IMR-90 (cell line): Measurements from ENCODE around the gene GRIFIN. TPM values are rescaled to one million over a fixed set of nuclear protein-coding genes. Genes with fewer than 3 reads are reported as not detected.

ENCODE experiments used
- ATAC-seq: fragments of 200-7000 bp; cut with Tn5 transposase; 2 replicates; pipeline ENCODE4 v1.9.1; 2020; ENCODE audit warnings: low read depth, mild to moderate bottlenecking, moderate library complexity
- BruUV-seq: library from RNA; stranded (reverse); fragments of 400-500 nt; replicated peaks from 2 replicates; lab custom pipeline; 2021; lab: Mats Ljungman, UMichigan
- CTCF ChIA-PET: fragments of 300-600 bp; formaldehyde crosslinking; extraction: SDS; loops from one replicate; lab custom pipeline; 2021; ENCODE audit warnings: antibody characterized with exemption; lab: Yijun Ruan, JAX
- POLR2A ChIA-PET: fragments of 300-600 bp; sonication (Branson Sonifier 250); formaldehyde crosslinking; loops from one replicate; lab custom pipeline; 2022; ENCODE audit warnings: antibody characterized with exemption; ENCODE audit not compliant: unreplicated experiment; lab: Charles Lee
- DNase-seq: peaks from one replicate; pipeline ENCODE4 v3.0.0; 2013
- H2AFZ ChIP-seq: replicated peaks from 2 replicates; pipeline ENCODE3; 2013; ENCODE audit warnings: low read length, mild to moderate bottlenecking; ENCODE audit not compliant: poor library complexity
- H2AK5ac ChIP-seq: 2 replicates; pipeline ENCODE4 v1.6.1; 2013; ENCODE audit warnings: low read depth, low read length, inconsistent platforms
- H2AK9ac ChIP-seq: replicated peaks from 2 replicates; pipeline ENCODE3; 2013; ENCODE audit warnings: mild to moderate bottlenecking, low read depth, low read length, moderate library complexity; ENCODE audit not compliant: poor library complexity
- H2BK120ac ChIP-seq: 2 replicates; pipeline ENCODE4 v1.6.1; 2013; ENCODE audit warnings: low read depth, low read length, inconsistent platforms
- H2BK15ac ChIP-seq: 3 replicates; pipeline ENCODE4 v1.6.1; 2013; ENCODE audit warnings: low read depth, low read length, inconsistent platforms
- H2BK20ac ChIP-seq: 2 replicates; pipeline ENCODE4 v1.6.1; 2013; ENCODE audit warnings: low read depth, mild to moderate bottlenecking, inconsistent platforms, low read length, moderate library complexity
- H2BK5ac ChIP-seq: 2 replicates; pipeline ENCODE4 v1.6.1; 2013; ENCODE audit warnings: mild to moderate bottlenecking, low read depth, low read length, inconsistent platforms; ENCODE audit not compliant: poor library complexity, severe bottlenecking
- H3K14ac ChIP-seq: replicated peaks from 2 replicates; pipeline ENCODE4 v1.6.1; 2013; ENCODE audit warnings: low read depth, low read length, inconsistent platforms
- H3K18ac ChIP-seq: 2 replicates; pipeline ENCODE4 v1.6.1; 2013; ENCODE audit warnings: low read depth, low read length, control low read depth
- H3K23ac ChIP-seq: 2 replicates; pipeline ENCODE4 v1.6.1; 2013; ENCODE audit warnings: low read depth, low read length, inconsistent platforms
- H3K27ac ChIP-seq: 2 replicates; pipeline ENCODE4 v1.5.1; 2013; ENCODE audit warnings: mild to moderate bottlenecking, control low read depth, low read length; ENCODE audit not compliant: insufficient read depth
- H3K27me3 ChIP-seq: 2 replicates; pipeline ENCODE4 v1.6.1; 2013; ENCODE audit warnings: low read length; ENCODE audit not compliant: control insufficient read depth, insufficient read depth
- H3K36me3 ChIP-seq: 2 replicates; pipeline ENCODE4 v1.6.1; 2013; ENCODE audit warnings: low read length, mixed read lengths; ENCODE audit not compliant: control insufficient read depth, insufficient read depth
- H3K4ac ChIP-seq: 2 replicates; pipeline ENCODE4 v1.6.1; 2013; ENCODE audit warnings: low read depth, low read length, inconsistent platforms
- H3K4me1 ChIP-seq: 2 replicates; pipeline ENCODE4 v1.6.1; 2013; ENCODE audit warnings: low read length, mixed read lengths; ENCODE audit not compliant: control insufficient read depth, insufficient read depth
- H3K4me2 ChIP-seq: 2 replicates; pipeline ENCODE4 v1.6.1; 2013; ENCODE audit warnings: low read depth, mild to moderate bottlenecking, control low read depth, low read length, moderate library complexity
- H3K4me3 ChIP-seq: 2 replicates; pipeline ENCODE4 v1.5.1; 2013; ENCODE audit warnings: low read depth, mild to moderate bottlenecking, control low read depth, low read length, moderate library complexity; ENCODE audit not compliant: insufficient read depth
- H3K56ac ChIP-seq: 2 replicates; pipeline ENCODE4 v1.6.1; 2013; ENCODE audit warnings: low read length, inconsistent platforms; ENCODE audit not compliant: insufficient read depth; ENCODE audit errors: extremely low read depth
- H3K79me1 ChIP-seq, 2 experiments: 2 replicates each; pipeline ENCODE4 v1.6.1; 2013; ENCODE audit warnings: low read length in 2 of 2, inconsistent platforms in 1 of 2, low read depth in 1 of 2
- H3K9ac ChIP-seq: 2 replicates; pipeline ENCODE4 v1.6.1; 2013; ENCODE audit warnings: low read depth, low read length, control low read depth
- H3K9me1 ChIP-seq: 2 replicates; pipeline ENCODE4 v1.6.1; 2013; ENCODE audit warnings: low read length, inconsistent platforms; ENCODE audit not compliant: insufficient read depth
- H3K9me3 ChIP-seq: 2 replicates; pipeline ENCODE4 v1.6.1; 2013; ENCODE audit warnings: low read length; ENCODE audit not compliant: control insufficient read depth, insufficient read depth
- H4K20me1 ChIP-seq: 2 replicates; pipeline ENCODE4 v1.6.1; 2013; ENCODE audit warnings: low read length, inconsistent platforms; ENCODE audit not compliant: insufficient read depth
- H4K5ac ChIP-seq: 2 replicates; pipeline ENCODE4 v1.6.1; 2013; ENCODE audit warnings: mild to moderate bottlenecking, low read depth, low read length, control low read depth
- H4K8ac ChIP-seq, 2 experiments: 2 replicates each; pipeline ENCODE4 v1.6.1; 2013; ENCODE audit warnings: low read depth in 2 of 2, low read length in 2 of 2, control low read depth in 1 of 2, inconsistent platforms in 1 of 2
- H4K91ac ChIP-seq: 2 replicates; pipeline ENCODE4 v1.6.1; 2013; ENCODE audit warnings: low read depth, low read length, inconsistent platforms; ENCODE audit not compliant: insufficient read depth
- BHLHE40 ChIP-seq: fragments of 150-350 bp; IDR thresholded peaks from 2 replicates; pipeline ENCODE4 v1.6.1; 2016; ENCODE audit warnings: mild to moderate bottlenecking, low read depth, low read length
- CEBPB ChIP-seq: IDR thresholded peaks from 2 replicates; pipeline ENCODE4 v1.6.1; 2012; ENCODE audit warnings: low read depth, low read length, improper control_type of control experiment
- CHD1 ChIP-seq: IDR thresholded peaks from 2 replicates; pipeline ENCODE4 v1.6.1; 2012; ENCODE audit warnings: low read depth, low read length, improper control_type of control experiment
- CTCF ChIP-seq: conservative IDR thresholded peaks from 2 replicates; pipeline ENCODE4 v1.5.1; 2012; ENCODE audit warnings: mild to moderate bottlenecking, low read depth, low read length, improper control_type of control experiment
- ELK1 ChIP-seq: fragments of 150-350 bp; IDR thresholded peaks from 2 replicates; pipeline ENCODE4 v1.6.1; 2016; ENCODE audit warnings: low read depth, mild to moderate bottlenecking, low read length, moderate library complexity, borderline replicate concordance
- FOS ChIP-seq: fragments of 150-350 bp; IDR thresholded peaks from 2 replicates; pipeline ENCODE4 v1.6.1; 2016; ENCODE audit warnings: low read depth, low read length
- MAFK ChIP-seq: IDR thresholded peaks from 2 replicates; pipeline ENCODE4 v1.6.1; 2012; ENCODE audit warnings: low read depth, low read length, improper control_type of control experiment
- MAZ ChIP-seq: IDR thresholded peaks from 2 replicates; pipeline ENCODE4 v1.6.1; 2012; ENCODE audit warnings: low read depth, mild to moderate bottlenecking, low read length, improper control_type of control experiment, moderate library complexity, borderline replicate concordance
- MXI1 ChIP-seq: IDR thresholded peaks from 2 replicates; pipeline ENCODE4 v1.6.1; 2012; ENCODE audit warnings: low read depth, mild to moderate bottlenecking, low read length, moderate library complexity, borderline replicate concordance
- NFE2L2 ChIP-seq: fragments of 150-350 bp; IDR thresholded peaks from 2 replicates; pipeline ENCODE4 v1.6.1; 2016; ENCODE audit warnings: low read depth, mild to moderate bottlenecking, low read length
- POLR2A ChIP-seq: IDR thresholded peaks from 2 replicates; pipeline ENCODE4 v1.6.1; 2012; ENCODE audit warnings: mild to moderate bottlenecking, low read depth, low read length
- RAD21 ChIP-seq: IDR thresholded peaks from 2 replicates; pipeline ENCODE4 v1.6.1; 2012; ENCODE audit warnings: low read length, improper control_type of control experiment
- RCOR1 ChIP-seq: IDR thresholded peaks from 2 replicates; pipeline ENCODE4 v1.6.1; 2012; ENCODE audit warnings: mild to moderate bottlenecking, low read length, improper control_type of control experiment; ENCODE audit not compliant: insufficient replicate concordance
- RFX5 ChIP-seq: IDR thresholded peaks from 2 replicates; pipeline ENCODE4 v1.8.0; 2012; ENCODE audit warnings: low read depth, mild to moderate bottlenecking, low read length, moderate library complexity
- SMC3 ChIP-seq: fragments of 150-350 bp; IDR thresholded peaks from 2 replicates; pipeline ENCODE4 v1.6.1; 2016; ENCODE audit warnings: low read depth, mild to moderate bottlenecking, antibody characterized with exemption, low read length, moderate library complexity
- USF2 ChIP-seq: fragments of 150-350 bp; IDR thresholded peaks from 2 replicates; pipeline ENCODE4 v1.6.1; 2017; ENCODE audit warnings: mild to moderate bottlenecking, antibody characterized with exemption, low read length, low read depth
- WGBS, 2 experiments: methylation state at CpG; one replicate each; pipeline versions ENCODE4 v1.1.5 to v1.1.7; 2013; ENCODE audit warnings: missing lambda C conversion rate in 2 of 2; ENCODE audit not compliant: insufficient read length in 1 of 2; ENCODE audit errors: extremely low coverage in 2 of 2; 5-methylcytosine and 5-hydroxymethylcytosine counted together
- dilution Hi-C: fragments of 300-500 bp; cut with HindIII; formaldehyde crosslinking; loops from one replicate; pipeline ENCODE4 v1.14.3; 2018; ENCODE audit warnings: low sequenced_read_pairs; ENCODE audit not compliant: unreplicated experiment
- in situ Hi-C: fragments of 300-500 bp; cut with MboI; formaldehyde crosslinking; loops from 3 replicates; pipeline ENCODE4 v1.14.3; 2019; ENCODE audit warnings: low sequenced_read_pairs, inconsistent platforms, mixed read lengths
- intact Hi-C: fragments of 100-400 bp; cut with micrococcal nuclease; formaldehyde crosslinking; loops from 2 replicates; pipeline ENCODE4 v1.10.0; 2022
- polyA plus RNA-seq, 3 experiments: library from polyadenylated mRNA; depleted of rRNA; stranded (reverse); fragments of >200 nt; gene quantifications; 2 replicates each; pipeline ENCODE4 v1.2.3, GENCODE V29; 2012; ENCODE audit warnings: low replicate concordance in 1 of 3
- total RNA-seq: library from RNA; depleted of rRNA; stranded (reverse); fragments of >200 nt; gene quantifications from 2 replicates; pipeline ENCODE4 v1.2.3, GENCODE V29; 2012

GRIFIN gene
- total and polyA plus RNA-seq, 2 of the 4 experiments (the other 2 are of a cell fraction): not detected

- H3K14ac ChIP-seq: no peak overlapping the region
- TF ChIP-seq POLR2A (no peak), RAD21 (no peak), BHLHE40 (no peak), MAZ (no peak), CEBPB (no peak), MAFK (no peak), USF2 (no peak), NFE2L2 (no peak), SMC3 (no peak), RFX5 (no peak), CTCF (no peak), MXI1 (no peak), FOS (no peak), RCOR1 (no peak), CHD1 (no peak), ELK1 (no peak)
- no peaks in the 10 kb centered on the region for H4K20me1 ChIP-seq
- H2AFZ ChIP-seq: no peak overlapping the region
- no peak for ATAC-seq
- ChIA-PET CTCF (interaction anchor here (1.2 kb wide), 1 partner anchor 9 kb away, joined by 3 read pairs; no protein-coding TSS in a partner anchor), POLR2A (no interaction called here)
- H3K9me1 ChIP-seq: no peaks in the 10 kb centered on the region
- H2AK9ac ChIP-seq: no peak overlapping the region
- no peaks in the 10 kb centered on the region for H3K79me1 ChIP-seq
- H3K27me3 ChIP-seq: peaks cover 13% of the 10 kb centered on the region; the same call in 1 of the 2 replicates
- no peak overlapping the region for H4K8ac ChIP-seq
- H3K18ac ChIP-seq: no peak overlapping the region
- H3K36me3 ChIP-seq: no peaks in the 10 kb centered on the region
- peaks cover 5% of the 10 kb centered on the region; the same call in 1 of the 2 replicates for H3K9me3 ChIP-seq
- no peaks in the 10 kb centered on the region for H3K4me1 ChIP-seq
- H3K9ac ChIP-seq: no peak overlapping the region
- H2AK5ac ChIP-seq: no peak overlapping the region
- intact Hi-C loops (loop anchor here (10.0 kb wide), 2 partner anchors 166 to 676 kb away; no protein-coding TSS in a partner anchor), in situ Hi-C loops (no loop called here), dilution Hi-C loops (no loop called here)
- H4K91ac ChIP-seq: no peak overlapping the region
- no peak overlapping the region for H2BK5ac ChIP-seq
- no peak overlapping the region for H4K5ac ChIP-seq
- WGBS, 2 experiments: 80% methylated on average over 1 of the region's 11 CpGs; no CpG with 5 or more reads in 1 of the 2 experiments
- DNase-seq: no peak
- BruUV-seq: no TSS peak
- no peak overlapping the region for H2BK15ac ChIP-seq
- no peak overlapping the region for H3K4me3 ChIP-seq
- no peak overlapping the region for H3K27ac ChIP-seq
- no peak overlapping the region for H3K4me2 ChIP-seq
- H3K23ac ChIP-seq: no peak overlapping the region
- H2BK20ac ChIP-seq: no peak overlapping the region
- no peak overlapping the region for H3K56ac ChIP-seq
- no peak overlapping the region for H3K4ac ChIP-seq
- no peak overlapping the region for H2BK120ac ChIP-seq
Measured at GRCh38 chr7:2478399-2478785, 2.2 kb upstream of the GRIFIN start.
